KMS-11 (cell line): ENCODE results near the gene SERINC2.

Experiments
- H2AFZ ChIP-seq: fragments of 200-600 bp; sonication (generic); 2 replicates; pipeline ENCODE4 v1.6.1; 2016; ENCODE audit warnings: antibody characterized with exemption, mixed run types, low read depth
- H3K27ac ChIP-seq: fragments of 200-600 bp; sonication (generic); 2 replicates; pipeline ENCODE4 v1.6.1; 2016; ENCODE audit warnings: mild to moderate bottlenecking, mixed run types
- H3K27me3 ChIP-seq: fragments of 200-600 bp; sonication (generic); 2 replicates; pipeline ENCODE4 v1.6.1; 2017; ENCODE audit warnings: mild to moderate bottlenecking, low read depth, mixed run types, moderate library complexity; ENCODE audit not compliant: insufficient read depth
- H3K36me3 ChIP-seq: fragments of 200-600 bp; sonication (generic); 2 replicates; pipeline ENCODE4 v1.6.1; 2017; ENCODE audit warnings: mild to moderate bottlenecking, mixed run types; ENCODE audit not compliant: insufficient read depth
- H3K4me1 ChIP-seq: fragments of 200-600 bp; sonication (generic); 2 replicates; pipeline ENCODE4 v1.6.1; 2016; ENCODE audit warnings: mild to moderate bottlenecking, low read depth, mixed run types; ENCODE audit not compliant: poor library complexity, severe bottlenecking
- H3K4me2 ChIP-seq: fragments of 200-600 bp; sonication (generic); 2 replicates; pipeline ENCODE4 v1.7.0; 2016; ENCODE audit warnings: mild to moderate bottlenecking, mixed run types
- H3K4me3 ChIP-seq: fragments of 200-600 bp; sonication (generic); IDR thresholded peaks from 2 replicates; pipeline ENCODE4 v1.6.1; 2017; ENCODE audit warnings: low read depth, low read length, mixed read lengths; ENCODE audit not compliant: insufficient read depth
- H3K79me2 ChIP-seq: fragments of 200-600 bp; sonication (generic); 2 replicates; pipeline ENCODE4 v1.6.1; 2016; ENCODE audit warnings: low read depth, mixed run types; ENCODE audit not compliant: insufficient read depth
- H3K9ac ChIP-seq: fragments of 200-600 bp; sonication (generic); 2 replicates; pipeline ENCODE4 v1.6.1; 2016; ENCODE audit warnings: mild to moderate bottlenecking, mixed run types
- H4K20me1 ChIP-seq: fragments of 200-600 bp; sonication (generic); 2 replicates; pipeline ENCODE4 v1.6.1; 2016; ENCODE audit warnings: mild to moderate bottlenecking, mixed run types; ENCODE audit not compliant: insufficient read depth
- CTCF ChIP-seq: fragments of 200-600 bp; sonication (generic); conservative IDR thresholded peaks from 2 replicates; pipeline ENCODE4 v1.6.1; 2017; ENCODE audit warnings: low read depth, mild to moderate bottlenecking, antibody characterized with exemption, low read length, moderate library complexity, mixed read lengths

The SERINC2 gene

DNA sequence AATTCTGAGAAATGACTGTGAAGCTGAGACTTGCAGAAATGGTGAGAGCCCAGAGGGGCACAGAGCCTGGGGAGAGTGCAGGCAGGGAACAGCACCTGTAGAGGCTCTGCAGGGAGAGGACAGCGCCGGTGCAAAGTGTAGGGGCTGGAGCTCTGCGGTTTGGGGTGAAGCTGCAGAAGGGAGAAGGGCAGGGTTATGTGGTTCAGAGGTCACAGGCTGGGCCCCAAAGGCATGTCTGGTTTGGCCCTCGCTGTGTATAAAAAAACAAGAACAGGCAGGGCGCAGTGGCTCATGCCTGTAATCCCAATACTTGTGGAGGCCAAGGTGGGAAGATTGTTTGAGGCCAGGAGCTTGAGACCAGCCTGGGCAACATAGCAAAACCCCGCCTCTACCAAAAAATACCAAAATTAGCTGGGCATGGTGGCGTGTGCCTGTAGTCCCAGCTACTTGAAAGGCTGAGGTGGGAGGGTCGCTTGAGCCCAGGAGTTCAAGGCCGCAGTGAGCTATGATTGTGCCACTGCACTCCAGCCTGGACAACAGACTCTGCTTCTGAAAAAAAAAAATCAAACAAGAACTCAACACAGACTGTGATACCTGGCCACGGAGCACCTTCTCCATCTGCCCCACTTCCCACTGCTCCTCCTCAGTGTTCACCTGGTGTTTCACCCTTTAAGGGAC is 29.1 kb downstream of the SERINC2 start:
- H3K4me2 ChIP-seq = peak overlapping the region; percentile 13; the same call in 1 of the 2 replicates
- no peak overlapping the region for H3K27ac ChIP-seq
- H4K20me1 ChIP-seq = no peaks in the 10 kb centered on the region
- no peak overlapping the region for H3K9ac ChIP-seq
- H3K79me2 ChIP-seq = no peaks in the 10 kb centered on the region
- no peaks in the 10 kb centered on the region for H3K36me3 ChIP-seq
- H2AFZ ChIP-seq = no peak overlapping the region
- H3K4me3 ChIP-seq = no peak overlapping the region
- TF ChIP-seq CTCF = no peak
- peaks cover 17% of the 10 kb centered on the region for H3K4me1 ChIP-seq
- no peaks in the 10 kb centered on the region for H3K27me3 ChIP-seq

GRCh38 chr1:31442648-31442994 is 29.6 kb downstream of the SERINC2 start:
- H3K4me1 ChIP-seq = peaks cover 17% of the 10 kb centered on the region
- H3K79me2 ChIP-seq = no peaks in the 10 kb centered on the region
- H3K4me2 ChIP-seq = no peak overlapping the region
- no peaks in the 10 kb centered on the region for H3K36me3 ChIP-seq
- H2AFZ ChIP-seq = no peak overlapping the region
- TF ChIP-seq CTCF = no peak
- no peaks in the 10 kb centered on the region for H4K20me1 ChIP-seq
- no peak overlapping the region for H3K9ac ChIP-seq
- no peaks in the 10 kb centered on the region for H3K27me3 ChIP-seq
- no peak overlapping the region for H3K27ac ChIP-seq
- no peak overlapping the region for H3K4me3 ChIP-seq

DNA sequence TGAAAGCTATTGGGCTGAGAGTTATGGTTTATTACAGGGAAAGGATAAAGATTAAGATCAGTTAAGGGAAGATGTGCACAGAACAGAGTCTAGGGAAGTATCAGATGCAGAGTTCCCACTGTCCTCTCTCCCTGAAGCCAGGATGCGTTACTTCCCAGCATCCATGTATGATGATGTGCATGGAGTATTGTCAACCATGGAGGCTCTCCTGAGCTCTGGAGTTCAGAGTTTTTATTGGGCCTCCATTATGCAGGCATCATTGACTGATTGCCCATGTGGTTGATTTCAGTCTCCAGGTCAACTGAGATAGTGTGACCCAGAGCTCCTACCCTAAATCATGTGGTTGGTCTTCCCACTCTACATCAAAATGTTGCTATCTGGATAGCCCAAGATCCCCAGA is 30.7 kb downstream of the SERINC2 start:
- no peak overlapping the region for H3K4me2 ChIP-seq

GRCh38 chr1:31444725-31445448 is 31.9 kb downstream of the SERINC2 start:
- Histone ChIP-seq H3K27me3 (no peaks in the 10 kb centered on the region), H4K20me1 (no peaks in the 10 kb centered on the region), H3K9ac (no peak overlapping the region), H3K4me2 (no peak overlapping the region), H3K4me3 (no peak overlapping the region), H3K79me2 (no peaks in the 10 kb centered on the region), H3K36me3 (no peaks in the 10 kb centered on the region), H3K27ac (no peak overlapping the region), H3K4me1 (peaks cover 17% of the 10 kb centered on the region), H2AFZ (no peak overlapping the region)
- no peak for TF ChIP-seq CTCF

More for the DNA sequence above, 30.7 kb downstream of the SERINC2 start:
- no peak overlapping the region for H3K9ac ChIP-seq
- no peaks in the 10 kb centered on the region for H4K20me1 ChIP-seq
- no peak overlapping the region for H3K27ac ChIP-seq
- H3K36me3 ChIP-seq = no peaks in the 10 kb centered on the region
- H3K4me3 ChIP-seq = no peak overlapping the region
- peaks cover 17% of the 10 kb centered on the region for H3K4me1 ChIP-seq
- no peaks in the 10 kb centered on the region for H3K27me3 ChIP-seq
- TF ChIP-seq CTCF = no peak
- H3K79me2 ChIP-seq = no peaks in the 10 kb centered on the region
- no peak overlapping the region for H2AFZ ChIP-seq
